HK-2 (cell line): ENCODE data around the gene CLCA1.

Source experiments
- DNase-seq: peaks from one replicate; pipeline ENCODE4 v3.0.0-alpha.2; 2018; ENCODE audit not compliant: unreplicated experiment

The CLCA1 gene

GRCh38 chr1:86504137-86504479, 35.4 kb downstream of the CLCA1 start:
- DNase-seq: no peak

GRCh38 chr1:86504895-86505563, 36.3 kb downstream of the CLCA1 start:
- no peak for DNase-seq

- no peak for DNase-seq
These were observed 36.8 kb downstream of the CLCA1 start for GRCh38 chr1:86505564-86505902.

GRCh38 chr1:86507935-86508582, 39.3 kb downstream of the CLCA1 start:
- DNase-seq: no peak

GRCh38 chr1:86508583-86508969, 39.8 kb downstream of the CLCA1 start:
- no peak for DNase-seq

- DNase-seq: peak; percentile 18
These were observed 46.9 kb downstream of the CLCA1 start for GRCh38 chr1:86515597-86515996.

DNA sequence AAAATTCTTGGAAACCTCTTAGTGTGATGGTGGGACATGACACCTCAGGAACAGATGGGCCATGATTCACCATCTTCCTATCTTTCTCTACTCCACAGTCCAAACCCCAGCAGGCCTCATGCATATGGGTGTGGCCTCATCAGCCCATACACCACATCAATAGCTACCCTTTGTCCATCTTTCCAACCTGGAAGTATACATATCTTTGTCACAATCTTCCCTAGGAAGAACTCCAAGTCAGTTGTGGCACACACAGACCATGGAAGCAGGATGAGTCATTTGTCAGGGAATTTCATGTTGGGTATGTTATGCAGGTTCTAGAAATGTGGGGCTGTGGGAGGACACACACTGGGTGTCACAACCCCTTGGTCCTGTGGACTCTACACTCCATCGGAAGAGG, 47.6 kb downstream of the CLCA1 start:
- no peak for DNase-seq

- no peak for DNase-seq
These were observed 48.6 kb downstream of the CLCA1 start for GRCh38 chr1:86517336-86517735.

- DNase-seq: no peak
These were observed 52.2 kb downstream of the CLCA1 start for GRCh38 chr1:86520789-86521521.

- DNase-seq: no peak
These were observed 52.8 kb downstream of the CLCA1 start for GRCh38 chr1:86521522-86521891.

- DNase-seq: no peak
These were observed 53.5 kb downstream of the CLCA1 start for GRCh38 chr1:86522240-86522639.

GRCh38 chr1:86523670-86524354, 55.1 kb downstream of the CLCA1 start:
- DNase-seq: no peak

GRCh38 chr1:86527306-86527705, 58.6 kb downstream of the CLCA1 start:
- DNase-seq: no peak

- DNase-seq: no peak
These were observed 61.6 kb downstream of the CLCA1 start for GRCh38 chr1:86530211-86530845.

GRCh38 chr1:86537928-86538695, 69.4 kb downstream of the CLCA1 start:
- DNase-seq: no peak

- DNase-seq: no peak
These were observed 70.0 kb downstream of the CLCA1 start for GRCh38 chr1:86538775-86539174.

DNA sequence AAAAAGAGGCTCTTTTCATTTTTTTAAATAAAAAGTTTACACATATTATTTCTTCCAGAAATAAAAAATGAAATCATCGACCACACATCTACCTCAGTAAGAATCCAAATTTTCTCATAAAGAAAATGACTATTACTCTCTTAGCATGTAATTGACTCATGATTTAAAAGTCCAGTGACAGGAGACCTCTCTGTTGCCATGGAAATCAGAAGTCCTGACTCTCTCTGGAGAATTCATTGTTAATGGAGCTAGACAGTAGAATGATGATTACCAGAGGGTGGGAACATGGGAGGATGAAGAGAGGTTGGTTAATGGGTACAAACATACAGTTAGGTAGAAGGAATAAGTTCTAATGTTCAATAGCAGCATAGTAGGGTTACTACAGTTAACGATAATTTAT, 73.1 kb downstream of the CLCA1 start:
- no peak for DNase-seq

DNA sequence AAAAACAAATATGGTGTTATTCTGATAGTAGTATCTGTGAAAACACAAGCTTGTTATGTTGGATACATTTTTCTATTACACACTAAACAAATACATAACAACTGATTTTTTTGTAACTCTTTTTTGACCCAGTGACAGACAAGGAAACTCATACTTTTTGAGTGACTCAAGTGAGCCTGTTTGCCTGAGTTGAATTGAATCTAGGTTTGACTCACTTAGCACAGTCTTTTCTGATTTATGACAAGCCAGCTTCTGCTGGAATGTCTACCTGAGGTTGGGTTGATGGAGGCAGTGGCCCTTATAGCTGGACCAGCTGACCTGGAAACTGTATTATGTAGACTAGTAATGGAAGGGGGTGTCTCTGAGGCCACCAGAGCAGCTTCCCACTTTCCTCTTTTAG, 73.9 kb downstream of the CLCA1 start:
- no peak for DNase-seq

- no peak for DNase-seq
These were observed 78.1 kb downstream of the CLCA1 start, which contains the start of gene CLCA4 for GRCh38 chr1:86546787-86547221. CLCA4 (plus strand) TSS chr1:86547078; CDS start chr1:86547120, 42 bp downstream.

DNA sequence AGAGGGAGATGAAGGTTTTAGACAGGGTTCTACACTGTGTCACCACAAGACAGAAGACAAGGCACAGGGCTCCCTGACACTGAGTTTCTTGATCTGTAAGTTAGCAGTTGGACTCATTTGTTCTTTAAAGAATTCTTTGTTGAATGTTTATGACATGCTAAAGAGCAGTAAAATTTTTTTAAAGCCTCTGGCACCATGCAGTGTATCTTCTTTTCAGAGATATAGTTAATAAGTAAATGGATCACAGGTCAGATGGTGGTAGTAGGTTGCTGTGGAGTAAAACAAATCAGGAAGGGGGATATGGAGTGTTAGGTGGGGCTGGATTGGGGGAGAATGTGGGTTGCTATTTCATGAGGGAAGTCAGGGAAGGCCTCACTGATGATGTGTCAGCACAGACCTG, 80.1 kb downstream of the CLCA1 start:
- no peak for DNase-seq
